Measurements from ENCODE around the gene PNPLA6.
A peak's percentile ranks its signal among the peaks of the same experiment; 100 is the strongest.
"Not testable (repeated sequence)": the region's sequence is repeated elsewhere in the genome, so short reads cannot be mapped to it uniquely, and the experiment has no call there.

Gene PNPLA6

DNA sequence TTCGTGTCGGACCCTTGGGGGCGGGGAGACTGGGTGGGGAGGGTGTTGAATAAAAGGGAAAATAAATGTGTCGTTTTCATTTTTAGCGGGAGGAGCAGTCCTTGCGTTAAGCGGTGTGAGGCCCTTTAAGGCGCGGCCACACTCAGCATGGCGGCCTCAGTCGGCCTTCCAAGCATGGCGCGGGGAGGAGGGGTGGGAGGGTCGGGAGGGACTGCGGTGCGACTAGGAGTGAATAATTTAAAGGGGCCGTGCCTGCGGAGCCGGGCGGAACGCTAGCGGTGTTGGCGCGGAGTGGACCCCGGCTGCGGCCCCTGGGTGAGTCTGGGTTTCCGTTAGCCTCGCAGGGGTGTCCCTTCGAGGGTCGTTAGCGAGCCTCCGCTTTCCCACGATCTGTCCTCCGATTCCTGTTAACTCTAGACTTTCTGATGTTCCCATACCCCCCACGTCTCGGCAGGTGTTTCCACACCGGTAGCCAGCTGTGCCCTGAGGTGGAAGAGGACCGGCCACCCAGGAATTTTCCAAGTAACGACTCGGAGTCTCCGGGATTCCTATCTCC lies 1.5 kb upstream of the PNPLA6 start:
- peak; percentile 89 for DNase-seq

DNA sequence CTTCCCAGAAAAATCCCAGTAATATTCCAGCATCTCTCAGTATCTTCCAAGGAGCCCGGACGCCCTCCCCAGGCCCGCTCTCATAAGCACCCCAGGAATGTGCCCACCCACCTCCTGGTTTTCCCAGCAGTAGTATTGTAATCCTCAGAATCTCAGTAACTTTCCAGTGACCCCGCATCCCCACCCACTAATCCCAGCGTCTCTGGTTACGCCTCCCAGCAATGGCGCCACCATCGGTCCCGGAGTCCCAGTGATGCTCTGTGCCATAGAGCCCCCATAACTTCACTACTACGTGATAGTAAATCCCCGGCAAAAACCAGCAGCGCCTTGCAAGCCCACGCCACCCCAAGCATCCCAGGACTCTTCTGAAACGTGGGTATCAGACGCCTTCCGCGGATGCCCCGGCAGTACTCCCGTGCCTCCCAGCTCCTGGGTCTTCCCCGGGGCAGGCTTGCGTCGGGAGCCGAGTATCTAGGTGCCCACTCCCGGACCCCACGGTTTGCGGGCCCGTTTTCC lies 928 bp upstream of the PNPLA6 start:
- DNase-seq: peak; percentile 83

DNA sequence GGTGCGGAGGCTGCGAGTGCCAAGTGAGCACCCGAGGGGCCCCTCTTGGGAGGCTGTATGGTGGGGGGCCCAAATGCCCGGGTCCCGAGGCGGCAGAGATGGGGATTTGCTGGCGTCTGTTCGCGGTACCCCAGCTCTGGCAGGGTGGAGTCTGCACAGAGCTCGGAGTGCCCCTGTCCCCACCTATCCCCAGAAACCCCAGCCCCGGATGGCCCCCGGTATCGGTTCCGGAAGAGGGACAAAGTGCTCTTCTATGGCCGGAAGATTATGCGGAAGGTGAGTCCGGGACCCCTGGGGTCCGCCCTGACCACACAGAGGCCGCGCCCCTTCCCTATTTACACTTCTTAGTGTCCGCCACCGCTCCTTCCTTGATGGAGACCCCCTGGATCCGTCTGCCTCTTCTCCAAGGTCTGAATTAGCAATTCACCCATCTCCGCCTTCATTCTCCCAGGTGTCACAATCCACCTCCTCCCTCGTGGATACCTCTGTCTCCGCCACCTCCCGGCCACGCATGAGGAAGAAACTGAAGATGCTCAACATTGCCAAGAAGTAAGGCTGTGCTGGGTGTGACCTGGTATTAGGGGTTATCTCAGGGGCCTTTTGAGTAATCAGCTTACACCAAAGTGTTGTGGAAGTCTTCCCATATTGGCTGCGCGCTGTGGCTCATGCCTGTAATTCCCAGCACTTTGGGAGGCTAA lies 630 bp downstream of the PNPLA6 start:
- no peak for DNase-seq

DNA sequence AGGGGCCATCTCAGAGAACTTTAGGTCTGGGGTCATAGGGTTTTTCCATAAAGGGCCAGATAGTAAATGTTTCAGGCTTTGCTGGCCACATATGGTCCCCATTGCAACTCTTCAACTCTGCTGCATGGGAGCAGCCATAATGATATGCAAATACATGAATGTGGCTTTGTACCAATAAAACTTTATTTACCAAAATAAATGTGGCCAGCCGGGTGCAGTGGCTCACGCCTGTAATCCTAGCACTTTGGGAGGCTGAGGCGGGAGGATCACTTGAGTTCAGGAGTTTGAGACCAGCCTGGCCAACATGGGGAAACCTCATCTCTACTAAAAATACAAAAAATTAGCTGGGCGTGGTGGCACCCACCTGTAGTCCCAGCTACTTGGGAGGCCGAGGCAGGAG lies 3.5 kb downstream of the PNPLA6 start:
- DNase-seq: not testable (repeated sequence)

DNA sequence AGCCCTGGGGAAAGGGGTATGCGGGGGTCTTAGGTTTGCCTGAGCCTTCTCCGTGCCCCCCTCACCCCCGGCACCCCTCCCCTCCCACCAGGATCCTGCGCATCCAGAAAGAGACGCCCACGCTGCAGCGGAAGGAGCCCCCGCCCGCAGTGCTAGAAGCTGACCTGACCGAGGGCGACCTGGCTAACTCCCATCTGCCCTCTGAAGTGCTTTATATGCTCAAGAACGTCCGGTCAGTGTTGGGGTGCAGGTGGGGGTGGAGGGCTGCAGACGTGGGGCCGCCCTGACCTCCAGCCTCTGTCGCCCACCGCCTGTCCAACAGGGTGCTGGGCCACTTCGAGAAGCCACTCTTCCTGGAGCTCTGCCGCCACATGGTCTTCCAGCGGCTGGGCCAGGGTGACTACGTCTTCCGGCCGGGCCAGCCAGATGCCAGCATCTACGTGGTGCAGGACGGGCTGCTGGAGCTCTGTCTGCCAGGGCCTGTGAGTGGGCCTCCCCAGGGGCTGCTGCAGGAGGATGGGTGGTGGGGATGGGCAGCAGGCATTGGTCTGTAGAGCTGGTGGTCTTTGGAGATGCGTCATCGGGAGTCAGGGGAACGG lies 4.4 kb downstream of the PNPLA6 start:
- no peak for DNase-seq

DNA sequence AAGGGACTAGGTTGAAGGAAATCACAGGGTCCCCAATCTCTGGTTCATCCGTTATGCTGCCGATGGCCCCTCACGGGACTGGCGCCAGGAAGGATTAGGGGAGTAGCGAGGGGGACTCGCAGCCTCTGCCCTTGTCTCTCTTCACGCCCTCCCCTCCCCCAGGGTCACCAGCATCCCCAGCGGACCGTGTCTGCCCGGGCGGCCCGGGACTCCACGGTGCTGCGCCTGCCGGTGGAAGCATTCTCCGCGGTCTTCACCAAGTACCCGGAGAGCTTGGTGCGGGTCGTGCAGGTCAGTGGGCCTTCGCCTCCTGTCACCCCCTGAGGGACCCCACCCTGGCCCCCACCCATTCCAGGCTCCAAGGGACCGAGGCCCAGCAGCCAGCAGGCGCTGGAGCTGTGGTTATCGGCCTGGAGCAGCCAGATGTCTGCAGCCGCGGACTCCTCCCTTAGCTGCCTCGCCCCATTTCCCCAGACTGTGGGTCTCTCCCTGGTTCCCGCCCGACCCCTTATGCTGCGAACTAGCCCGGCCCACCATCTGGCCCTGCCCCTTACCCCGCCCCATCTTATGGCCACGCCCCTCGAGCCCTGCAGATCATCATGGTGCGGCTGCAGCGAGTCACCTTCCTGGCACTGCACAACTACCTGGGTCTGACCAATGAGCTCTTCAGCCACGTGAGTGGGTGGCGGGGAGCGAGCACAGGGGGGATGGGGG lies 5.4 kb downstream of the PNPLA6 start:
- peak; percentile 60 for DNase-seq

DNA sequence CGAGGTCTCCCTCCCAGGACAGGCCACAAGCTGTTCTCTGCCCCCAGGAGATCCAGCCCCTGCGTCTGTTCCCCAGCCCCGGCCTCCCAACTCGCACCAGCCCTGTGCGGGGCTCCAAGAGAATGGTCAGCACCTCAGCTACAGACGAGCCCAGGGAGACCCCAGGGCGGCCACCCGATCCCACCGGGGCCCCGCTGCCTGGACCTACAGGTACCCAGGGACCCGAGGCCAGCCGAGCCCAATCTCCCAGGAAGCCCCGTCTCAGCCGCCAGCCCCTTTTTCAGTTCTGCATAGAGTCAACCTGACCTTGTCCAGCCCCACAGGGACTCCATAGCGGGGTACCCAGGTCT lies 5.9 kb downstream of the PNPLA6 start:
- no peak for DNase-seq

DNA sequence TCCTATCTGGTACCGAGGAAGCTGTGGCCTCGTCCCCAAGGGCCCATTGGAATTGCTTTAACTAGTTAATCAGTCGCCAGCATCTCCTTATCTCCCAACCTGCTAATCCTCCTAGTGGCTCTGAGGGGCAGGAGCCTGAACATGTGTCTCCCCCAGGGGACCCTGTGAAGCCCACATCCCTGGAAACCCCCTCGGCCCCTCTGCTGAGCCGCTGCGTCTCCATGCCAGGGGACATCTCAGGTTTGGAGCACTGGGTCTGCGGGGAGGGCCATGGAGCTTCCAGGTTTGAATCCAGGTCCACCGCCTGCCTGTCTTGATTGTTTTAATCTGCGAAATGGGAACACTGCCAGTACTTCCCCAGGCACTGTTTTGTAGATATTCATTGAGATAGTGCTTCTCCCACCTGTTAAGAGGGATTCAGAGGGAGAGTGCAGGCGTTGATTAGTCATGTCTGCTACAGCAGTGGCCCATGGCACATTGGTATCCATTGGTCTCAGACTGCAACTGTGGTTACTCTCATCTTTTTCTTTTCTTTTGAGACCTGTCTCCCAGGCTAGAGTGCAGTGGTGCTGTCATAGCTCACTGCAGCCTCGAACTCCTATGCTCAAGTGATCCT lies 6.4 kb downstream of the PNPLA6 start:
- no peak for DNase-seq

DNA sequence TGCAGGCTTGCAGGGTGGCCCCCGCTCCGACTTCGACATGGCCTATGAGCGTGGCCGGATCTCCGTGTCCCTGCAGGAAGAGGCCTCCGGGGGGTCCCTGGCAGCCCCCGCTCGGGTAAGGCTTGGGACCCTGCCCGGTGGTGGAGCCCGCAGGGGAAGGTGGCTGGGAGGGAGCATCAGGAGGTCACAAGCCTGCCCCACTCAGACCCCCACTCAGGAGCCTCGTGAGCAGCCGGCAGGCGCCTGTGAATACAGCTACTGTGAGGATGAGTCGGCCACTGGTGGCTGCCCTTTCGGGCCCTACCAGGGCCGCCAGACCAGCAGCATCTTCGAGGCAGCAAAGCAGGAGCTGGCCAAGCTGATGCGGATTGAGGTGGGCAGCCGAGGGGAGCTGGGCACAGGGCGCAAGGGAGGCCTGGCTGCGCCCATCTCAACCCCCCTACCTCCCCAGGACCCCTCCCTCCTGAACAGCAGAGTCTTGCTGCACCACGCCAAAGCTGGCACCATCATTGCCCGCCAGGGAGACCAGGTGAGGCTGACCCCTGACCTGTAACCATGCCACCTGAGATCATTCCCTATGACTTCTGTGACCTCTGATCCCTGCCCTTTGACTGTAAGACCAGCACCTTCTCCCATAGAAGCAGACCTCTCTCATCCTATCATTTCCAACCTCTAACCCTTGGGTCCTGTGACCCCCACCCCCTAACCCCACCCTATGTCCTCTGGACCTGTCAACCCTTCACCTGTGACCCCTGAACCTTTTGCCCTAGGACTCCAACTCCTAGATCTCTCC lies 7.2 kb downstream of the PNPLA6 start:
- no peak for DNase-seq

DNA sequence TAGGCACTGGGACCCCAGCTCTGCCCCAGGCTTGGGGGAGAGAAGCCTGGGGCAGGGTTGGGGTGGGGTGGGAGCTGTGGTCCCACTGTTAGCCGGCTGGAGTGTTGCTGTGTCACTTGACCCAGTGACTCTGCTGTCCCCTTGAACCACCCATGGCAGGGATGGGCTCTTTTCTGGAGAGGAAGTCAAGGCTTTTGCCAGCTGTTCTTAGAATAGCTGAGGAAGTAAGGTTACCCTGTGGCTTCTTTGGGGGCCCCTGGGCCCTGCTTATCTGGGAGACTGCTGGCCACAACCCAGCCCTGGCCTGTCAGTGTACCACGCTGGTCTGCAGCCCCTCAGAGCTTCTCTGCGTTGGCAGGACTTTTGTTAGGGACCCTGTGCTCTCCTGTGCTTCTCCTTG lies 9.1 kb downstream of the PNPLA6 start:
- no peak for DNase-seq

DNA sequence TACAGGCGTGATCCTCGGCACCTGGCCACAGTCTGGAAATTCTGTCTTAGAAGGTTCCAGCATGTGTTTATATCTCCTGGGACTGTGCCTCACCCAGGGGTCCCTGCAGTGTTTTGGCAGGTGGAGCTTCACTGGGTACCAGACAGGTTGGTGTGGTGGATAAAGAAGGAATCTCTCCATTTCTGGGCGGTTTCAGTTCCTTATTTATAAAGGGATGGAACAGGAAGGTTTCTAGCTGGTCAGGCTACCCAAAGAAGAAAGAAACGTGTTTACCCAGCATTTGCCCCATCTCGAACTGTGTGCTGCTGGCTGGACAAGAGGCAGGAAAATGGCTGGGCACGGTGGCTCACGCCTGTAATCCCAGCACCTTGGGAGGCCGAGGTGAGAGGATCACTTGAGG lies 9.8 kb downstream of the PNPLA6 start:
- no peak for DNase-seq

DNA sequence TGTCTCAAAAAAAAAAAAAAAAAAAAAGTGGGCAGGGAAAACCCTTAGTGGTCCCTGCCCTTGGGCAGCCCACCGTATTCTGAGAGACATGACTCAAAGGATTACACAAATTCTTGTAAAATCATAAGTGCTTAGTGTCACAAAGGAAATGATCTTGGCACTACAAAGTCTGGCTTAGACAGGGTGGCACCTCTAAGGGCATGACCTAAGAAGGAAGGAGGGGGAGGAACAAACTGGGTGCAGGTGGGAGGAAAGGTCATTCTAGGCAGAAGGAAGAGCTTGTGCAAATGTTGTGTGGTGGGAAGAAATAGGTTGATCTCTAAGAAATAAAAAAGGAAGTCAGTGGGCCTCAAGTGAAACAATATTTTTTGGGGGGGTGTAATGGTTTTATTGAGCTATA lies 10.4 kb downstream of the PNPLA6 start:
- DNase-seq: no peak

DNA sequence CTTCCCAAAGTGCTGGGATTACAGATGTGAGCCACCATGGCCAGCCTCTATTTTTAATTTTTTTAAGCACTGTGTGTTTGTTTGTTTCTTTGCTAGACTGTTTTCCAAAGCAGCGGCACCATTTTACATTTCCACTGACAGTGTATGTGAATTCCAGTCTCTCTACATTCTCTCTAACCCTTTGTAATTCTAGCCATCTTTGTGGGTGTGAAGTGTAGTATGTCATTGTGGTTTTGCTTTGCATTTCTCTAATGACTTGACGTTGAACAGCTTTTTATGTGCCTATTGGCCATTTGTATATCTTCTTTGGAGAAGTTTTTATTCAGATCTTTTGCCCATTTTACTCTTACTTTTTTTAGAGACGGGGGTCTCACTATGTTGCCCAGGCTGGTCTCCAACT lies 11.6 kb downstream of the PNPLA6 start:
- no peak for DNase-seq

DNA sequence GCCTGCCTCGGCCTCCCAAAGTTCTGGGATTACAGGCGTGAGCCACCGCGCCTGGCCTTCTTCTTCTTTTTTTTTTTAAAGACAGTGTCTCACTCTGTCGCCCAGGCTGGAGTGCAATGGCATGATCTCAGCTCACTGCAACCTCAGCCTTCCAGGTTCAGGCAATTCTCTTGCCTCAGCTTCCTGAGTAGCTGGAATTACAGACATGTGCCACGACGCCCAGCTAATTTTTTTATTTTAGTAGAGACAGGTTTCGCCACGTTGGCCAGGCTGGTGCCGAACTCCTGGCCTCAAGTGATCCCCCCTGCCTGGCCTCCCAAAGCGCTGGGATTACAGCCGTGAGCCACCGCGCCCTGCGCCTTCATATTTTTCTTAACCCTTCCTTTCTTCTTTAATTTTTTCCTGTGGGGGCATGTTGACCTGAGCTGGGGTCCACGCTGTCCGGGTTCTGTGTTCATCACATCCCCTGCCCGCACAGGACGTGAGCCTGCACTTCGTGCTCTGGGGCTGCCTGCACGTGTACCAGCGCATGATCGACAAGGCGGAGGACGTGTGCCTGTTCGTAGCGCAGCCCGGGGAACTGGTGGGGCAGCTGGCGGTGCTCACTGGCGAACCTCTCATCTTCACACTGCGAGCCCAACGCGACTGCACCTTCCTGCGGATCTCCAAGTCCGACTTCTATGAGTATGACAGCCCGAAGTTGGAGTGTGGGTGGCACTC lies 14.1 kb downstream of the PNPLA6 start:
- no peak for DNase-seq

DNA sequence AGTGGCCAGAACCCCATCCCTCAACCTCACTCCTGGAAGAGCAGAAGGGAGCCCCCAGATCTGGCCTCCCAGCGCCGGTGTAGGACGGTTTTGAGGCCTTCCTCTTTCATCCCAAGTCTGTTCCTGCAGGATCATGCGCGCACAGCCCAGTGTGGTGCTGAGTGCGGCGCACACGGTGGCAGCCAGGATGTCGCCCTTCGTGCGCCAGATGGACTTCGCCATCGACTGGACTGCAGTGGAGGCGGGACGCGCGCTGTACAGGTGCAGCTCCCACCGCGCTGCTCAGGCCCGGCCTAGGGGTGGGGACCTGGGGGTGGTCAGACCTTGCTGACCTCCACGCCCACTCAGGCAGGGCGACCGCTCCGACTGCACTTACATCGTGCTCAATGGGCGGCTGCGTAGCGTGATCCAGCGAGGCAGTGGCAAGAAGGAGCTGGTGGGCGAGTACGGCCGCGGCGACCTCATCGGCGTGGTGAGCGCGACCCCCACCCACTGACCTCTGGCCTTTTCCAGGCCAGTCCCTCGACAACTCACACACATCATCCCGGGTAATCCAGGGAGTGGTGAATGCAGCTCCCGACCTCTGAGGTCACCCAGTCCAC lies 14.8 kb downstream of the PNPLA6 start:
- DNase-seq: no peak

DNA sequence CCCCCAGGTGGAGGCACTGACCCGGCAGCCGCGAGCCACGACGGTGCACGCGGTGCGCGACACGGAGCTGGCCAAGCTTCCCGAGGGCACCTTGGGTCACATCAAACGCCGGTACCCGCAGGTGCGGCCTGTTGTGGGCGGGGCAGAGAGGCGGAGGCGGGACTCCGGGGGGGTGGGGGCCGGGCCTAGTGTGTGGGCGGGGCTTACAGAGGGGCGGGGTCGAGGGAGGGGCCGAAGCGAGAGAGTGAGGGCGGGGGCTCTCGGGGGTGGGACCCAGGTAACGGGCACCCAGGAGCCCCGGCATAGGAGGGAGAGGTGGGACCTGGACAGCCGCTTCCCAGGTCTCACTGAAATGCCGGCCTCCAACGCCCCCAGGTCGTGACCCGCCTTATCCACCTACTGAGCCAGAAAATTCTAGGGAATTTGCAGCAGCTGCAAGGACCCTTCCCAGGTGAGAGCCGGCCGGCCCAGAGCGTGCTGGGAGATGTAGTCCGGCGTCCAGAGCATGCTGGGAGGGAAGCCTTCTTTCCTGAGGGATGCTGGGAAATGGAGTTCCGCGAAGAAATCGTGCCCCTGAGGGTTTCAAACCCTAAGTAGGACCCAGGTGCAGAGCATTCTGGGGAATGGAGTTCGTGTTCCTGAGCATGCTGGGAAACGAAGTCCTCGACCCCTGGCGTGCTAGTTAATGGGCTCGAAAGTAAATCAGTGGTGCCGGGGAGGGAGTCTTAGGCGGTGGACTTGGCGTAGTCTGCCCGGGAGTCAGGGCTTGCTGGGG lies 15.7 kb downstream of the PNPLA6 start:
- peak; percentile 66 for DNase-seq

DNA sequence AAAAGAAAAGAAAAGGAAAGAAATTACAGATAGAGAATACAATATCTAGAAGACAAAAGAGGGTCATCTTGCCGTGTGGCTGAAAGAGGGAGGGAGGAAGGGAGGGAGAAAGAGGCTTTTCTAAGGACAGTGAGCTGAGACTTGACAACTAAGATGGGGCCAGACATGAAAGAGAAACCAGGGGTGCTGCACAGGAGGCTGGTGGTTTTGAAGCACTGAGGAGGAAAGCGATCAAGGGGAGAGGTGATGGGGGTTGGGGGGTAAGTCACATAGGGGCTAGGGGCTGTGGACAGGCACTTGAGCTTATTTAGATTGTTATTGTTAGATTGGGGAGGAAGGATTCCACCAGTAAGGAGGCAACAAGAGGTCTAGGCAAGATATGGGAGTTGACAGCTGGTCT lies 17.3 kb downstream of the PNPLA6 start:
- DNase-seq: no peak

DNA sequence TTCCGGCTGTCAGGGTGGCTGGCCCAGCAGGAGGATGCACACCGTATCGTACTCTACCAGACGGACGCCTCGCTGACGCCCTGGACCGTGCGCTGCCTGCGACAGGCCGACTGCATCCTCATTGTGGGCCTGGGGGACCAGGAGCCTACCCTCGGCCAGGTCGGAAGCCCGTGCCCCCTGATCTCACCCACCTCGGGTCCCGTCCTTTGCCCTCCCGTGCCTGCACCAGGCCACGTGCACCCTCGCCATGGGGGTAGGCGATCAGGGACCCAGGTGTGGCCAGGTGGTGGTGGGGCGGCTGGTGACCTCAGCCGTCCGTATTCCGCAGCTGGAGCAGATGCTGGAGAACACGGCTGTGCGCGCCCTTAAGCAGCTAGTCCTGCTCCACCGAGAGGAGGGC lies 19.0 kb downstream of the PNPLA6 start:
- no peak for DNase-seq

DNA sequence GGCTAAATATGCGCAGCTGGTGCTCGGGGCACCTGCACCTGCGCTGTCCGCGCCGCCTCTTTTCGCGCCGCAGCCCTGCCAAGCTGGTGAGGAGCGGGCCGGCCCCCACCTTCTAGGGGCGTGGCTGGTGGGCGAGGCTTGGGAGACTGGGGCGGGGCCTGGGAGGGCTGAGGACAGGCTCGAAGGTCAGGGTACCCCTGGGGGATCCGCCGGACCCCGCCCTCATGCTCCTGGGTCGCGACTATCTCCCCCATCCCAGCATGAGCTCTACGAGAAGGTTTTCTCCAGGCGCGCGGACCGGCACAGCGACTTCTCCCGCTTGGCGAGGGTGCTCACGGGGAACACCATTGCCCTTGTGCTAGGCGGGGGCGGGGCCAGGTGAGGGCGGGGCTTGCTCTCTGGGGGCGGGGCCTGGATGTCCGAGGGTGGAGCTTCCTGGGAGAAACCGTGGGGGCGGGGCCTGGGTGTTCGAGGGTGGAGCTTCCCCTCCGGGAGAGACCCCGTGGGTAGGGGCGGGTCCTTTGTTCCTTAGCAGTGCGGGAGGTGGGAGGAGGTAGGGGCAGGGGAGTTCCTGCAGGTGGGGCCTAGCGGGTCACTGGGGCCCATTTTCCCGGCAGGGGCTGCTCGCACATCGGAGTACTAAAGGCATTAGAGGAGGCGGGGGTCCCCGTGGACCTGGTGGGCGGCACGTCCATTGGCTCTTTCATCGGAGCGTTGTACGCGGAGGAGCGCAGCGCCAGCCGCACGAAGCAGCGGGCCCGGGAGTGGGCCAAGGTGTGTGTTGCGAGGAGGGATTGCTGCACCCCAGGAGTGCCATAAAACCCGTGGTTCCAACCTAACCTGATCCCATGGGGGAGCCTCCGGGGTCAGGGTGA lies 19.7 kb downstream of the PNPLA6 start:
- no peak for DNase-seq
